Esophagus squamous epithelium (tissue), 4 donors: ENCODE measurements around the gene LILRA6.

Source experiments
- POLR2A ChIP-seq, 4 donors: fragments of 450-650 bp; IDR thresholded peaks; one replicate each; pipeline ENCODE4 v1.6.1; 2017; ENCODE audit warnings: antibody characterized with exemption in 4 of 4, mild to moderate bottlenecking in 4 of 4, moderate library complexity in 3 of 4
- TF ChIP-seq, protein P1 (sequence below), 6 experiments: fragments of 450-650 bp in 4 of 6; fragments of 200-600 bp in 2 of 6; sonication (generic) in 2 of 6; IDR thresholded peaks; one replicate each; pipeline ENCODE4 v1.5.1; 2016 to 2019; ENCODE audit warnings: antibody characterized with exemption in 6 of 6, mild to moderate bottlenecking in 4 of 6, moderate library complexity in 4 of 6

DNA sequence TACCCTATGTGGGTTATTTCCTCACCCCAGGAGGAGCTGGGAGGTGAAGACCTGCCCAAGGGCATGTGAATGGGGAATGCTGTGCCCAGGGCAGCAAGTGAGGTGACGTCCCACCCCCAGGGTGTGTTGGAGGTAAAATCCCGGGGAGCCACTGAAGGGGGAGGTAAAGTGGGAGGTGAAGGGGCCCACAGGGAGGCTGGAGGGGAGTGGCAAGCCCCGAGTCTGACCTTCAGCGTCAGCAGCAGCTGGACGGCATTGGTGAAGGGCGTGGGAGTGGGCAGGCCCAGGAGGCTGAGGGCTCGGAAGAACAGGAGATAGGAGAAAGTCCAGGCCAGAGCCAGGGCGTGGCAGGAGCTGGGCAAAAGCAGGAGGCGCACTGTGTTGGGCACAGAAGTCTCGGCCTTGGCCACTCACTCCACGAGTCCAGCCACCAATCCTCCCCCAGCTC, 55.6 kb downstream of the LILRA6 start:
- TF ChIP-seq, protein P1, sequence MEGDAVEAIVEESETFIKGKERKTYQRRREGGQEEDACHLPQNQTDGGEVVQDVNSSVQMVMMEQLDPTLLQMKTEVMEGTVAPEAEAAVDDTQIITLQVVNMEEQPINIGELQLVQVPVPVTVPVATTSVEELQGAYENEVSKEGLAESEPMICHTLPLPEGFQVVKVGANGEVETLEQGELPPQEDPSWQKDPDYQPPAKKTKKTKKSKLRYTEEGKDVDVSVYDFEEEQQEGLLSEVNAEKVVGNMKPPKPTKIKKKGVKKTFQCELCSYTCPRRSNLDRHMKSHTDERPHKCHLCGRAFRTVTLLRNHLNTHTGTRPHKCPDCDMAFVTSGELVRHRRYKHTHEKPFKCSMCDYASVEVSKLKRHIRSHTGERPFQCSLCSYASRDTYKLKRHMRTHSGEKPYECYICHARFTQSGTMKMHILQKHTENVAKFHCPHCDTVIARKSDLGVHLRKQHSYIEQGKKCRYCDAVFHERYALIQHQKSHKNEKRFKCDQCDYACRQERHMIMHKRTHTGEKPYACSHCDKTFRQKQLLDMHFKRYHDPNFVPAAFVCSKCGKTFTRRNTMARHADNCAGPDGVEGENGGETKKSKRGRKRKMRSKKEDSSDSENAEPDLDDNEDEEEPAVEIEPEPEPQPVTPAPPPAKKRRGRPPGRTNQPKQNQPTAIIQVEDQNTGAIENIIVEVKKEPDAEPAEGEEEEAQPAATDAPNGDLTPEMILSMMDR (IDR thresholded peaks at IDR 0.05), result no peak
- TF ChIP-seq POLR2A (IDR thresholded peaks at IDR 0.05), result no peak
